Measurements from ENCODE around the gene ANO4.

Gene ANO4

GRCh38 chr12:101108130-101108529, 313.6 kb downstream of the ANO4 start:
- no peak overlapping the region for H2AK5ac ChIP-seq (ENCODE audit: low read length)
- no peaks in the 10 kb centered on the region for H3K79me1 ChIP-seq (ENCODE audit: low read length)
- H3K23ac ChIP-seq (ENCODE audit: low read length), result no peak overlapping the region
- no peak overlapping the region for H3K4me3 ChIP-seq (ENCODE audit: low read depth, low read length)
- no peak overlapping the region for H2BK12ac ChIP-seq (ENCODE audit: low read length)
- no peak overlapping the region for H3K14ac ChIP-seq (ENCODE audit: low read length)
- H3K27me3 ChIP-seq (ENCODE audit: insufficient read depth, low read length), result no peaks in the 10 kb centered on the region
- no peak overlapping the region for H4K91ac ChIP-seq (ENCODE audit: low read depth, low read length)
- H4K8ac ChIP-seq (ENCODE audit: low read depth, low read length), result no peak overlapping the region
- H3K79me2 ChIP-seq (ENCODE audit: control insufficient read depth, insufficient read depth, low read length, poor library complexity), result no peaks in the 10 kb centered on the region
- no peak overlapping the region for H3K18ac ChIP-seq (ENCODE audit: low read length)
- no peak for DNase-seq
- no peak overlapping the region for H2BK120ac ChIP-seq (ENCODE audit: insufficient read depth, low read length, poor library complexity)
- H3K27ac ChIP-seq (ENCODE audit: low read depth, low read length), result no peak overlapping the region
- no peak overlapping the region for H3K9ac ChIP-seq (ENCODE audit: low read length)
- H3K4me2 ChIP-seq (ENCODE audit: low read length), result no peak overlapping the region
- H3K4me1 ChIP-seq (ENCODE audit: control insufficient read depth in 1 of 2, insufficient read depth in 2 of 2, low read length in 2 of 2), result no peaks in the 10 kb centered on the region
- H3K36me3 ChIP-seq (ENCODE audit: control insufficient read depth in 1 of 2, insufficient read depth in 2 of 2, low read length in 2 of 2), result no peaks in the 10 kb centered on the region
- WGBS (ENCODE audit: extremely low coverage, insufficient coverage, insufficient read length), result no CpG with 5 or more reads among the region's 5 CpGs
- H2BK5ac ChIP-seq (ENCODE audit: low read depth, low read length, poor library complexity), result no peak overlapping the region
- no peak overlapping the region for H2AFZ ChIP-seq (ENCODE audit: insufficient read depth, low read length, poor library complexity)
- no peak overlapping the region for H3K4ac ChIP-seq (ENCODE audit: low read depth, low read length)
- no peak overlapping the region for H4K12ac ChIP-seq (ENCODE audit: low read depth, low read length)
- no peaks in the 10 kb centered on the region for H3K9me3 ChIP-seq (ENCODE audit: insufficient read depth, low read depth, low read length)

GRCh38 chr12:101110866-101111265, 316.3 kb downstream of the ANO4 start:
- Histone ChIP-seq H2BK5ac (ENCODE audit: low read depth, low read length, poor library complexity) (no peak overlapping the region), H3K36me3 (ENCODE audit: control insufficient read depth in 1 of 2, insufficient read depth in 2 of 2, low read length in 2 of 2) (no peaks in the 10 kb centered on the region), H3K4me2 (ENCODE audit: low read length) (no peak overlapping the region), H3K79me1 (ENCODE audit: low read length) (no peaks in the 10 kb centered on the region), H3K79me2 (ENCODE audit: control insufficient read depth, insufficient read depth, low read length, poor library complexity) (no peaks in the 10 kb centered on the region), H3K4me1 (ENCODE audit: control insufficient read depth in 1 of 2, insufficient read depth in 2 of 2, low read length in 2 of 2) (no peaks in the 10 kb centered on the region), H2AFZ (ENCODE audit: insufficient read depth, low read length, poor library complexity) (no peak overlapping the region), H3K23ac (ENCODE audit: low read length) (no peak overlapping the region), H3K27me3 (ENCODE audit: insufficient read depth, low read length) (no peaks in the 10 kb centered on the region), H4K91ac (ENCODE audit: low read depth, low read length) (no peak overlapping the region), H2BK120ac (ENCODE audit: insufficient read depth, low read length, poor library complexity) (no peak overlapping the region), H3K9me3 (ENCODE audit: insufficient read depth, low read depth, low read length) (no peaks in the 10 kb centered on the region), H2BK12ac (ENCODE audit: low read length) (no peak overlapping the region), H3K14ac (ENCODE audit: low read length) (no peak overlapping the region), H3K27ac (ENCODE audit: low read depth, low read length) (no peak overlapping the region), H3K4ac (ENCODE audit: low read depth, low read length) (no peak overlapping the region), H3K9ac (ENCODE audit: low read length) (no peak overlapping the region), H4K12ac (ENCODE audit: low read depth, low read length) (no peak overlapping the region), H4K8ac (ENCODE audit: low read depth, low read length) (no peak overlapping the region), H3K4me3 (ENCODE audit: low read depth, low read length) (no peak overlapping the region), H3K18ac (ENCODE audit: low read length) (no peak overlapping the region), H2AK5ac (ENCODE audit: low read length) (no peak overlapping the region)
- no CpG with 5 or more reads among the region's 3 CpGs for WGBS (ENCODE audit: extremely low coverage, insufficient coverage, insufficient read length)
- DNase-seq, result no peak

- H2BK120ac ChIP-seq (ENCODE audit: insufficient read depth, low read length, poor library complexity), result no peak overlapping the region
- no peaks in the 10 kb centered on the region for H3K79me1 ChIP-seq (ENCODE audit: low read length)
- H3K9me3 ChIP-seq (ENCODE audit: insufficient read depth, low read depth, low read length), result no peaks in the 10 kb centered on the region
- no peak overlapping the region for H3K4me3 ChIP-seq (ENCODE audit: low read depth, low read length)
- no peak overlapping the region for H4K8ac ChIP-seq (ENCODE audit: low read depth, low read length)
- H3K4me1 ChIP-seq (ENCODE audit: control insufficient read depth in 1 of 2, insufficient read depth in 2 of 2, low read length in 2 of 2), result no peaks in the 10 kb centered on the region
- peak in 1 of 2 donors; percentile 67 for DNase-seq
- peaks cover 0 to 1% of the 10 kb centered on the region in 2 experiments for H3K36me3 ChIP-seq (ENCODE audit: control insufficient read depth in 1 of 2, insufficient read depth in 2 of 2, low read length in 2 of 2)
- H3K9ac ChIP-seq (ENCODE audit: low read length), result no peak overlapping the region
- no peak overlapping the region for H3K4ac ChIP-seq (ENCODE audit: low read depth, low read length)
- no peak overlapping the region for H2BK12ac ChIP-seq (ENCODE audit: low read length)
- no peak overlapping the region for H3K4me2 ChIP-seq (ENCODE audit: low read length)
- H2AFZ ChIP-seq (ENCODE audit: insufficient read depth, low read length, poor library complexity), result no peak overlapping the region
- H3K27ac ChIP-seq (ENCODE audit: low read depth, low read length), result no peak overlapping the region
- H3K18ac ChIP-seq (ENCODE audit: low read length), result no peak overlapping the region
- H2AK5ac ChIP-seq (ENCODE audit: low read length), result no peak overlapping the region
- no peak overlapping the region for H4K91ac ChIP-seq (ENCODE audit: low read depth, low read length)
- no CpG with 5 or more reads among the region's 2 CpGs for WGBS (ENCODE audit: extremely low coverage, insufficient coverage, insufficient read length)
- no peak overlapping the region for H4K12ac ChIP-seq (ENCODE audit: low read depth, low read length)
- H2BK5ac ChIP-seq (ENCODE audit: low read depth, low read length, poor library complexity), result no peak overlapping the region
- no peak overlapping the region for H3K23ac ChIP-seq (ENCODE audit: low read length)
- no peaks in the 10 kb centered on the region for H3K79me2 ChIP-seq (ENCODE audit: control insufficient read depth, insufficient read depth, low read length, poor library complexity)
- H3K14ac ChIP-seq (ENCODE audit: low read length), result no peak overlapping the region
- H3K27me3 ChIP-seq (ENCODE audit: insufficient read depth, low read length), result no peaks in the 10 kb centered on the region
These were observed 316.9 kb downstream of the ANO4 start for GRCh38 chr12:101111441-101111840.

GRCh38 chr12:101115326-101115725, 320.8 kb downstream of the ANO4 start:
- no peak overlapping the region for H2BK12ac ChIP-seq (ENCODE audit: low read length)
- H2BK5ac ChIP-seq (ENCODE audit: low read depth, low read length, poor library complexity), result no peak overlapping the region
- no peak overlapping the region for H4K8ac ChIP-seq (ENCODE audit: low read depth, low read length)
- H3K4me3 ChIP-seq (ENCODE audit: low read depth, low read length), result no peak overlapping the region
- no peak overlapping the region for H3K18ac ChIP-seq (ENCODE audit: low read length)
- no CpG with 5 or more reads among the region's 2 CpGs for WGBS (ENCODE audit: extremely low coverage, insufficient coverage, insufficient read length)
- no peak overlapping the region for H3K14ac ChIP-seq (ENCODE audit: low read length)
- H3K79me1 ChIP-seq (ENCODE audit: low read length), result no peaks in the 10 kb centered on the region
- H3K9ac ChIP-seq (ENCODE audit: low read length), result no peak overlapping the region
- H3K79me2 ChIP-seq (ENCODE audit: control insufficient read depth, insufficient read depth, low read length, poor library complexity), result no peaks in the 10 kb centered on the region
- H3K36me3 ChIP-seq (ENCODE audit: control insufficient read depth in 1 of 2, insufficient read depth in 2 of 2, low read length in 2 of 2), result peaks cover 0 to 3% of the 10 kb centered on the region in 2 experiments
- no peak overlapping the region for H3K4me2 ChIP-seq (ENCODE audit: low read length)
- H2BK120ac ChIP-seq (ENCODE audit: insufficient read depth, low read length, poor library complexity), result no peak overlapping the region
- no peaks in the 10 kb centered on the region for H3K4me1 ChIP-seq (ENCODE audit: control insufficient read depth in 1 of 2, insufficient read depth in 2 of 2, low read length in 2 of 2)
- no peaks in the 10 kb centered on the region for H3K27me3 ChIP-seq (ENCODE audit: insufficient read depth, low read length)
- no peak overlapping the region for H3K27ac ChIP-seq (ENCODE audit: low read depth, low read length)
- H2AFZ ChIP-seq (ENCODE audit: insufficient read depth, low read length, poor library complexity), result no peak overlapping the region
- H3K9me3 ChIP-seq (ENCODE audit: insufficient read depth, low read depth, low read length), result no peaks in the 10 kb centered on the region
- H3K23ac ChIP-seq (ENCODE audit: low read length), result no peak overlapping the region
- no peak overlapping the region for H4K91ac ChIP-seq (ENCODE audit: low read depth, low read length)
- no peak for DNase-seq
- H3K4ac ChIP-seq (ENCODE audit: low read depth, low read length), result no peak overlapping the region
- H4K12ac ChIP-seq (ENCODE audit: low read depth, low read length), result no peak overlapping the region
- no peak overlapping the region for H2AK5ac ChIP-seq (ENCODE audit: low read length)

Data from trophoblast cell (in vitro differentiated cells and primary cell).